CD4-positive, CD25-positive, alpha-beta regulatory T cell (primary cell): Measurements from ENCODE around the gene ZNF775. TPM values are rescaled to one million over a fixed set of nuclear protein-coding genes. Genes with fewer than 3 reads are reported as not detected.

Source experiments
- ATAC-seq, 2 donors: fragments of 150-1000 bp; cut with Tn5 transposase; one replicate each; pipeline ENCODE4 v1.10.0; 2021; ENCODE audit warnings: low read depth in 2 of 2, moderate number of reproducible peaks in 2 of 2, moderate library complexity in 1 of 2
- DNase-seq, 3 donors: peaks; one replicate each; pipeline versions ENCODE4 v3.0.0 to v3.0.0-alpha.2; 2012 to 2022; ENCODE audit warnings: mixed read lengths in 1 of 3
- H3K27ac ChIP-seq: one replicate; pipeline ENCODE4 v1.7.0; 2013; ENCODE audit warnings: mild to moderate bottlenecking, low read length; ENCODE audit not compliant: insufficient read depth, poor library complexity, severe bottlenecking
- H3K27me3 ChIP-seq: one replicate; pipeline ENCODE4 v1.7.0; 2013; ENCODE audit warnings: low read length; ENCODE audit not compliant: control insufficient read depth, insufficient read depth
- H3K36me3 ChIP-seq: one replicate; pipeline ENCODE4 v1.7.0; 2013; ENCODE audit warnings: mild to moderate bottlenecking, low read length, moderate library complexity; ENCODE audit not compliant: control insufficient read depth, insufficient read depth
- H3K4me1 ChIP-seq: 2 replicates; pipeline ENCODE4 v1.7.0; 2013; ENCODE audit warnings: mild to moderate bottlenecking, low read length; ENCODE audit not compliant: insufficient read depth, control insufficient read depth, poor library complexity, severe bottlenecking
- H3K4me3 ChIP-seq: one replicate; pipeline ENCODE4 v1.7.0; 2013; ENCODE audit warnings: low read depth, mild to moderate bottlenecking, low read length, moderate library complexity
- H3K9me3 ChIP-seq, 2 experiments: 1 replicate in 1 of 2; 2 replicates in 1 of 2; pipeline ENCODE4 v1.7.0; 2013; ENCODE audit warnings: low read length in 2 of 2, mild to moderate bottlenecking in 1 of 2, moderate library complexity in 1 of 2; ENCODE audit not compliant: control insufficient read depth in 2 of 2
- H3K27ac Mint-ChIP-seq, 3 donors: one replicate each; pipeline ENCODE4 v1.8.0; 2020 to 2022; ENCODE audit warnings: mild to moderate bottlenecking in 3 of 3, mixed read lengths in 3 of 3, moderate library complexity in 2 of 3
- H3K27me3 Mint-ChIP-seq: one replicate; pipeline ENCODE4 v1.8.0; 2022; ENCODE audit warnings: mild to moderate bottlenecking, mixed read lengths
- H3K36me3 Mint-ChIP-seq: one replicate; pipeline ENCODE4 v1.8.0; 2020; ENCODE audit warnings: mixed read lengths
- H3K4me1 Mint-ChIP-seq, 4 donors: one replicate each; pipeline ENCODE4 v1.8.0; 2020 to 2022; ENCODE audit warnings: mixed read lengths in 4 of 4, mild to moderate bottlenecking in 1 of 4
- H3K4me3 Mint-ChIP-seq, 4 donors: one replicate each; pipeline ENCODE4 v1.8.0; 2020 to 2022; ENCODE audit warnings: mild to moderate bottlenecking in 4 of 4, mixed read lengths in 4 of 4, moderate library complexity in 3 of 4
- H3K9me3 Mint-ChIP-seq, 7 donors: one replicate each; pipeline ENCODE4 v1.8.0; 2020 to 2022; ENCODE audit warnings: mixed read lengths in 7 of 7, mild to moderate bottlenecking in 3 of 7, moderate library complexity in 2 of 7
- polyA plus RNA-seq, 4 donors: library from polyadenylated mRNA; unstranded; fragments of 300-500 nt; fragmentation: Illumina TruSeq; gene quantifications; one replicate each; pipeline ENCODE4 v1.2.3, GENCODE V29; 2021
- total RNA-seq: library from RNA; stranded (reverse); gene quantifications from one replicate; pipeline ENCODE4 v1.2.3, GENCODE V29; 2022

ZNF775 gene
- total and polyA plus RNA-seq, 5 donors from 2014 or later, result 2.2 to 7.6 (median 2.9) TPM

DNA sequence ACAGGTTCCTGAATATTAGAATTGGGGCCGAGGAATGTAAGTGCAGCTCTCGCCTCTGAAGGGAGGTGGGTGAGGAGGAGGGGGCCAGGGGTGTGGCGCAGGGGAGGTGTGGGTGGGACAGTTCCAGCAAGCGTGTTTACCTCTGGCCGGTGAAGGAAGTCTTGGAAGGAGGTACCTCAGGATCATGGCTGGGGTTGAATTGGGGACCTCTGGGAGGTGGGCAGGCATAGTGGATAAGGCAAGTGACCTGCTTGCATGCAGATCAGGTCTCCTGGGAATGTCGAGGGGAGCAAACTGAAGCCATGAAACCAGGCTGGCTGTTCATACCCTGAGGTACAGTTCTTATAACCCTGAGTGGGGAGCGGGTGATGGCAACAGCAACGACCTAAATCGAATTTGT lies 2.0 kb downstream of the ZNF775 start:
- no peak overlapping the region for H3K4me3 ChIP-seq
- H3K4me1 ChIP-seq, result peaks cover 30% of the 10 kb centered on the region
- no peak overlapping the region for H3K27ac Mint-ChIP-seq
- peaks cover 9 to 50% (median 37%) of the 10 kb centered on the region in 4 donors for H3K4me1 Mint-ChIP-seq
- H3K36me3 Mint-ChIP-seq, result no peaks in the 10 kb centered on the region
- H3K9me3 ChIP-seq, result no peaks in the 10 kb centered on the region
- no peaks in the 10 kb centered on the region for H3K27me3 ChIP-seq
- no peaks in the 10 kb centered on the region for H3K27me3 Mint-ChIP-seq
- no peaks in the 10 kb centered on the region for H3K9me3 Mint-ChIP-seq
- ATAC-seq (no peak), DNase-seq (no peak)
- H3K27ac ChIP-seq, result no peak overlapping the region
- peak overlapping the region in 2 of 4 donors; percentile 52 to 91 for H3K4me3 Mint-ChIP-seq
- H3K36me3 ChIP-seq, result no peaks in the 10 kb centered on the region

- no peaks in the 10 kb centered on the region for H3K9me3 ChIP-seq
- H3K36me3 Mint-ChIP-seq, result no peaks in the 10 kb centered on the region
- no peaks in the 10 kb centered on the region for H3K36me3 ChIP-seq
- H3K4me1 ChIP-seq, result peaks cover 30% of the 10 kb centered on the region
- no peak overlapping the region for H3K27ac Mint-ChIP-seq
- no peak for ATAC-seq
- H3K9me3 Mint-ChIP-seq, result no peaks in the 10 kb centered on the region
- H3K27me3 Mint-ChIP-seq, result no peaks in the 10 kb centered on the region
- no peak overlapping the region for H3K27ac ChIP-seq
- no peak overlapping the region for H3K4me3 ChIP-seq
- H3K4me3 Mint-ChIP-seq, result peak overlapping the region in 1 of 4 donors; percentile 68
- H3K4me1 Mint-ChIP-seq, result peaks cover 6 to 44% (median 32%) of the 10 kb centered on the region in 4 donors
- DNase-seq, result no peak
- H3K27me3 ChIP-seq, result no peaks in the 10 kb centered on the region
These were observed 2.6 kb downstream of the ZNF775 start for GRCh38 chr7:150381785-150382122.

- H3K4me1 ChIP-seq, result peaks cover 30% of the 10 kb centered on the region
- Mint-ChIP-seq H3K27me3 (no peaks in the 10 kb centered on the region), H3K36me3 (no peaks in the 10 kb centered on the region), H3K4me3 (peak overlapping the region in 3 of 4 donors; percentile 31 to 78 (median 68)), H3K9me3 (no peaks in the 10 kb centered on the region), H3K27ac (peak overlapping the region in 1 of 3 donors; percentile 54), H3K4me1 (peaks cover 6 to 43% (median 31%) of the 10 kb centered on the region in 4 donors)
- no peak overlapping the region for H3K4me3 ChIP-seq
- H3K27ac ChIP-seq, result no peak overlapping the region
- H3K9me3 ChIP-seq, result no peaks in the 10 kb centered on the region
- ATAC-seq (no peak), DNase-seq (no peak)
- no peaks in the 10 kb centered on the region for H3K27me3 ChIP-seq
- no peaks in the 10 kb centered on the region for H3K36me3 ChIP-seq
These were observed 3.2 kb downstream of the ZNF775 start for GRCh38 chr7:150382123-150382843.

GRCh38 chr7:150382844-150383225 lies 3.7 kb downstream of the ZNF775 start:
- Mint-ChIP-seq H3K4me1 (peaks cover 6 to 38% (median 28%) of the 10 kb centered on the region in 4 donors), H3K27me3 (no peaks in the 10 kb centered on the region), H3K9me3 (no peaks in the 10 kb centered on the region), H3K27ac (peak overlapping the region in 1 of 3 donors; percentile 54), H3K4me3 (peak overlapping the region in 3 of 4 donors; percentile 31 to 78 (median 61)), H3K36me3 (no peaks in the 10 kb centered on the region)
- DNase-seq (no peak), ATAC-seq (no peak)
- H3K9me3 ChIP-seq, result no peaks in the 10 kb centered on the region
- no peaks in the 10 kb centered on the region for H3K27me3 ChIP-seq
- no peak overlapping the region for H3K4me3 ChIP-seq
- H3K4me1 ChIP-seq, result peaks cover 27% of the 10 kb centered on the region
- no peaks in the 10 kb centered on the region for H3K36me3 ChIP-seq
- no peak overlapping the region for H3K27ac ChIP-seq

DNA sequence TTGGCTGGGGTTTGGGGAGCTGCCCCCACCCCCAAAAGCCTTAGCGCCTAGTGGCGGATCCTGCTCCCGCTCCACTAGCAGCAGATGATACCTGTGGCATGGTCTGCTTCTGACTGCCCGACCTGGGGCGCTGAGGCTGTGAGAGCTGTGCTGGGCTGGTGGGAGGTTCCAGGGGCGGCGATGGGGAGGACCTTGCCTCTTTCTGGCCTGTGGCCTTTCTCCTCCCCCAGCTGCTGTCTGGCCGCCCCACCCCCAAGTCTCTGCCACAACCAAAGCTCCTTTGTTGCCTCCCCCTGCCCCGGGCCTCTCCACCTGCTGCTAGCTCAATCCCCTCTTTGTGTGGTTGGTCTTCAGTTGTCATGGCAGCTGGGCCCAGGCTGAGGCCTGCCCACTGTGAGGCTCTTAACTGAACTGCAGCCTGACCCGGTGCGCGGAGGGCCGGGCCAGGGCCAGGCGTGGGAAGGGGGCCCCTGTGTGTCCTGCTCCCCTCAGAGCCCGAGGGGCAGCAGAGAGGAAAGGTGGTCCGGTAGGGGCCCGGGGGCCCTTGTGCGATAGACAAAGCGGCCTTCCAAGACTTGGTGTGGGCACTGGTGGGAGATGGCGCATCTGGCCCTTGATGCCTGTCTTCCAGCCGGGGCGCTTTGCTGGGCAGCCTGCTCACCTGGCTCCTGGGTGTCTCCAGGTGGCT lies 4.7 kb downstream of the ZNF775 start:
- ATAC-seq (no peak), DNase-seq (no peak)
- H3K4me3 Mint-ChIP-seq, result no peak overlapping the region
- Histone ChIP-seq H3K27ac (no peak overlapping the region), H3K4me1 (peaks cover 19% of the 10 kb centered on the region), H3K27me3 (no peaks in the 10 kb centered on the region), H3K36me3 (no peaks in the 10 kb centered on the region), H3K4me3 (no peak overlapping the region), H3K9me3 (no peaks in the 10 kb centered on the region)
- H3K9me3 Mint-ChIP-seq, result no peaks in the 10 kb centered on the region
- H3K27ac Mint-ChIP-seq, result peak overlapping the region in 1 of 3 donors; percentile 69
- peaks cover 6 to 31% (median 24%) of the 10 kb centered on the region in 4 donors for H3K4me1 Mint-ChIP-seq
- H3K27me3 Mint-ChIP-seq, result no peaks in the 10 kb centered on the region
- no peaks in the 10 kb centered on the region for H3K36me3 Mint-ChIP-seq

GRCh38 chr7:150384406-150385301 lies 5.5 kb downstream of the ZNF775 start:
- Mint-ChIP-seq H3K27ac (peak overlapping the region in 1 of 3 donors; percentile 69), H3K9me3 (no peaks in the 10 kb centered on the region), H3K27me3 (no peaks in the 10 kb centered on the region), H3K36me3 (no peaks in the 10 kb centered on the region), H3K4me1 (peaks cover 6 to 33% (median 23%) of the 10 kb centered on the region in 4 donors), H3K4me3 (no peak overlapping the region)
- no peak for ATAC-seq
- H3K27me3 ChIP-seq, result no peaks in the 10 kb centered on the region
- no peak for DNase-seq
- no peak overlapping the region for H3K4me3 ChIP-seq
- H3K9me3 ChIP-seq, result no peaks in the 10 kb centered on the region
- H3K36me3 ChIP-seq, result no peaks in the 10 kb centered on the region
- H3K27ac ChIP-seq, result no peak overlapping the region
- peaks cover 14% of the 10 kb centered on the region for H3K4me1 ChIP-seq

- no peaks in the 10 kb centered on the region for H3K27me3 Mint-ChIP-seq
These were observed 6.2 kb downstream of the ZNF775 start for GRCh38 chr7:150385302-150385723.

More at GRCh38 chr7:150385302-150385723, 6.2 kb downstream of the ZNF775 start:
- H3K4me3 Mint-ChIP-seq, result no peak overlapping the region
- DNase-seq (no peak), ATAC-seq (no peak)
- Histone ChIP-seq H3K4me1 (peaks cover 8% of the 10 kb centered on the region), H3K27ac (no peak overlapping the region), H3K27me3 (no peaks in the 10 kb centered on the region), H3K36me3 (no peaks in the 10 kb centered on the region), H3K9me3 (no peaks in the 10 kb centered on the region), H3K4me3 (no peak overlapping the region)
- H3K9me3 Mint-ChIP-seq, result no peaks in the 10 kb centered on the region
- H3K4me1 Mint-ChIP-seq, result peaks cover 1 to 26% (median 16%) of the 10 kb centered on the region in 4 donors
- no peak overlapping the region for H3K27ac Mint-ChIP-seq
- H3K36me3 Mint-ChIP-seq, result no peaks in the 10 kb centered on the region
